Kidney epithelial cell (primary cell): ENCODE data around the gene EMP1. TPM values are rescaled to one million over a fixed set of nuclear protein-coding genes. Genes with fewer than 3 reads are reported as not detected.
A peak's percentile ranks its signal among the peaks of the same experiment; 100 is the strongest.

Experiments used
- DNase-seq: peaks from one replicate; pipeline ENCODE4 v3.0.0-alpha.2; 2010; ENCODE audit warnings: low read depth
- H3K27me3 ChIP-seq: 2 replicates; pipeline ENCODE4 v1.6.0; 2011; ENCODE audit warnings: low read length; ENCODE audit not compliant: control insufficient read depth, insufficient read depth
- H3K36me3 ChIP-seq: 2 replicates; pipeline ENCODE4 v1.5.1; 2011; ENCODE audit warnings: low read length; ENCODE audit not compliant: control insufficient read depth, insufficient read depth
- H3K4me3 ChIP-seq: 2 replicates; pipeline ENCODE4 v1.5.1; 2011; ENCODE audit warnings: low read depth, mild to moderate bottlenecking, control low read depth, low read length
- CTCF ChIP-seq: IDR thresholded peaks from 2 replicates; pipeline ENCODE4 v1.5.1; 2011; ENCODE audit warnings: mild to moderate bottlenecking, moderate library complexity, low read length, control low read depth, inconsistent platforms; ENCODE audit not compliant: insufficient read depth, poor library complexity, severe bottlenecking
- total RNA-seq: library from RNA; depleted of rRNA; stranded (reverse); fragments of >200 nt; gene quantifications from 2 replicates; pipeline ENCODE4 v1.2.3, GENCODE V29; 2015

EMP1 gene
- total RNA-seq, 1 donor from 2014 or later: 241 TPM

GRCh38 chr12:13233830-13234641 is 37.5 kb downstream of the EMP1 start:
- TF ChIP-seq CTCF: peak; percentile 86
- DNase-seq: no peak
- Histone ChIP-seq H3K36me3 (no peaks in the 10 kb centered on the region), H3K27me3 (no peaks in the 10 kb centered on the region), H3K4me3 (no peak overlapping the region)

DNA sequence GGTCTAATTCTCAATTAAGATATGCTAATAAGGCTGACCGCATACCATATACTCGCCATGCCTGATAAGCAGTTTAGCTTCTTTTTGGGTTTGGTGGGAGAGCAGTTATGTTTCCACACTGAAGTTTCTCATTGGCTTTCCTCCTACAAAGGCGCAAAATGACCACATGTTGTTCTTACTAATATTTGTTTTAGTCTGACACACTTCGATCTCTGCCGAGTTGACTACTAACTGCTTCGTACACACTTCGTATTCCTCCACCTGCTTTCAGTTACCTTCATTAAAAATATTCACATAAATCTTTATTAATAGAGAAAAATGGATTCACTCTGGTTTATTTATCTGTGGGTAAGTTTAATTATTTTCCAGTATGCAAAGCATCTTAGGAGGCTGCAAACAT is 41.7 kb downstream of the EMP1 start:
- H3K36me3 ChIP-seq: no peaks in the 10 kb centered on the region

GRCh38 chr12:13241833-13242488 is 45.4 kb downstream of the EMP1 start:
- H3K36me3 ChIP-seq: no peaks in the 10 kb centered on the region

More for the DNA sequence above, 41.7 kb downstream of the EMP1 start:
- Histone ChIP-seq H3K4me3 (no peak overlapping the region), H3K27me3 (no peaks in the 10 kb centered on the region)
- DNase-seq: no peak
- no peak for TF ChIP-seq CTCF

DNA sequence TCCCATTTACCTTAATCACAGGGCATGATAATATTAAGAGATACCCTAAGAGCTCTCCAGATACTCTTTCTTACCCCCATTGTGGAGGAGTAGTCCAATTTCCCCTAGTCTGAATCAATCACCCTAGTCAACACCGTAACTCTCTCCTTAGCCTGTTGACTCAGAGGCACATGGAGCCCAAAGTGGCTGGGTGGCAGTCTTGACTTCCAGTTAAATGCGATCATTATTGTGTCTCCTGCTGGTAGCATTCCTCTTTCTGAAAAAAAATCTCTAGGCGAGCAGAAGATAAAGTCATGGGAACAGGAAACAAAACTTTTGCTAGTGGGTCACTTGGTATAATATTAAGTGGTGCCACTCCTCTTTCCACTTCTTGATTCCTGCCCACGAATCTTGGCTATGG is 46.4 kb downstream of the EMP1 start:
- Histone ChIP-seq H3K4me3 (no peak overlapping the region), H3K36me3 (no peaks in the 10 kb centered on the region), H3K27me3 (no peaks in the 10 kb centered on the region)
- no peak for TF ChIP-seq CTCF
- DNase-seq: no peak

More at GRCh38 chr12:13241833-13242488, 45.4 kb downstream of the EMP1 start:
- Histone ChIP-seq H3K4me3 (no peak overlapping the region), H3K27me3 (no peaks in the 10 kb centered on the region)
- no peak for DNase-seq
- TF ChIP-seq CTCF: no peak

- Histone ChIP-seq H3K27me3 (no peaks in the 10 kb centered on the region), H3K36me3 (no peaks in the 10 kb centered on the region), H3K4me3 (no peak overlapping the region)
- no peak for DNase-seq
- TF ChIP-seq CTCF: no peak
Observed at GRCh38 chr12:13243516-13244070, 47.1 kb downstream of the EMP1 start.

DNA sequence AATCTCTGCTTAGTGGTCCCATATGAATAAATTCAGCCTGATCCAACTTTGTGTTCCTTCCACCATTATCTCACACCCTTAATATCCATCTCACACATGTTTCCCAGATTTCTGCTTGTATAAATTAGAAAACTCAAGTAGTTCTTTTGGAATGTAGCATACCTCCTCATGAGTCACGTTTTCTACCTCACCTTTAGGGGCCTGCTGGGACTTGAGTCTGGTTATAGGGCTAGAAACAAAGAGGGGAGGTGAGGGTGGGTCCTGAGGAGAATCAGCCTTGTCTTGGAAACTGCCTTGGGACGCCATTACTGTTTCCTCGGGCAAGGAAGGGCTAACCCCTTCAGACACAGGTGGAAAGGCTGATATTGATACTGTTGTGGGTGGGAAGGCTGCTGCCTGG is 51.1 kb downstream of the EMP1 start:
- no peak overlapping the region for H3K4me3 ChIP-seq

More for the DNA sequence above, 51.1 kb downstream of the EMP1 start:
- TF ChIP-seq CTCF: no peak
- DNase-seq: no peak
- Histone ChIP-seq H3K36me3 (no peaks in the 10 kb centered on the region), H3K27me3 (no peaks in the 10 kb centered on the region)
